NCI-H446 (cell line): Measurements from ENCODE around the gene NRF1.

Experiments
- DNase-seq, 2 experiments: peaks; one replicate each; lab custom pipeline; 2025; lab: John Stamatoyannopoulos, UW

NRF1 gene

GRCh38 chr7:129804111-129804889 lies 192.8 kb downstream of the NRF1 start:
- DNase-seq = no peak

- no peak for DNase-seq
These were observed 193.6 kb downstream of the NRF1 start for GRCh38 chr7:129804890-129805719.
